ENCODE measurements around the gene ARFGEF2. TPM values are rescaled to one million over a fixed set of nuclear protein-coding genes. Genes with fewer than 3 reads are reported as not detected.

The ARFGEF2 gene
- total RNA-seq, 1 experiment from 2014 or later: 22.2 TPM

- ChIA-PET POLR2A (no interaction called here), RAD21 (ENCODE audit: low non-redundant PET in 1 of 2, low total read pairs in 2 of 2, uncharacterized antibody in 2 of 2, unreplicated experiment in 2 of 2) (no interaction called here), CTCF (no interaction called here)
- H3K4me3 ChIP-seq (replicated peaks in 1 of 2; ENCODE audit: low read depth in 1 of 2, low read length in 2 of 2): no peak overlapping the region
- no peaks in the 10 kb centered on the region for H3K9me2 ChIP-seq (ENCODE audit: insufficient read depth)
- BruUV-seq (replicated peaks): no TSS peak
- DNase-seq (ENCODE audit: low read depth, low spot score) (no peak), ATAC-seq (no peak)
- no peak overlapping the region for H2AFZ ChIP-seq (ENCODE audit: low read depth, low read length, poor library complexity, severe bottlenecking)
- no peaks in the 10 kb centered on the region for H3K79me2 ChIP-seq (ENCODE audit: insufficient read depth, low read length)
- H3K36me3 ChIP-seq (ENCODE audit: control insufficient read depth in 1 of 2, insufficient read depth in 2 of 2, low read length in 2 of 2): no peaks in the 10 kb centered on the region
- no peaks in the 10 kb centered on the region for H3K27me3 ChIP-seq (ENCODE audit: insufficient read depth, low read length)
- no peak overlapping the region for H3K27ac ChIP-seq (ENCODE audit: low read depth, low read length)
- H3K4me1 ChIP-seq (ENCODE audit: control insufficient read depth in 1 of 2, insufficient read depth in 2 of 2, low read length in 2 of 2): peaks cover 7 to 12% of the 10 kb centered on the region in 2 experiments
- H4K20me1 ChIP-seq (ENCODE audit: insufficient read depth): no peaks in the 10 kb centered on the region
- H3K4me2 ChIP-seq (ENCODE audit: low read length): no peak overlapping the region
- intact Hi-C loops (cut with micrococcal nuclease): no loop called here
- TF ChIP-seq REST (IDR thresholded peaks at IDR 0.05; ENCODE audit: low read depth) (no peak), POLR2A (IDR thresholded peaks at IDR 0.05; ENCODE audit: borderline replicate concordance, extremely low read depth, insufficient read depth, insufficient read length) (no peak), ZFX (IDR thresholded peaks at IDR 0.05) (no peak), ZNF274 (IDR thresholded peaks at IDR 0.05; ENCODE audit: low read depth, low read length) (no peak), EZH2 (IDR thresholded peaks at IDR 0.05) (no peak), POLR2AphosphoS5 (IDR thresholded peaks at IDR 0.05; ENCODE audit: low read depth, low read length) (no peak), RAD21 (IDR thresholded peaks at IDR 0.05; ENCODE audit: low read depth) (no peak), SIN3A (IDR thresholded peaks at IDR 0.05; ENCODE audit: low read depth) (no peak)
- TF ChIP-seq, protein P1, sequence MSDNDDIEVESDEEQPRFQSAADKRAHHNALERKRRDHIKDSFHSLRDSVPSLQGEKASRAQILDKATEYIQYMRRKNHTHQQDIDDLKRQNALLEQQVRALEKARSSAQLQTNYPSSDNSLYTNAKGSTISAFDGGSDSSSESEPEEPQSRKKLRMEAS (IDR thresholded peaks at IDR 0.05): no peak
- H3K9ac ChIP-seq (ENCODE audit: low read length): no peak overlapping the region
- no peaks in the 10 kb centered on the region for H3K9me3 ChIP-seq (ENCODE audit: control insufficient read depth in 1 of 2, insufficient read depth in 1 of 2, low read depth in 1 of 2, low read length in 2 of 2)
These were observed 28.1 kb upstream of the ARFGEF2 start for GRCh38 chr20:48893374-48893773.
